Measurements from ENCODE around the gene PSMG1. TPM values are rescaled to one million over a fixed set of nuclear protein-coding genes. Genes with fewer than 3 reads are reported as not detected.

The PSMG1 gene
- total and polyA plus RNA-seq, 2 experiments from 2014 or later, result 43.3 to 81.4 TPM

GRCh38 chr21:39149882-39150281 is 33.4 kb downstream of the PSMG1 start:
- H3K27ac ChIP-seq, result no peak overlapping the region
- H2AFZ ChIP-seq, result no peak overlapping the region
- TF ChIP-seq CTCF (IDR thresholded peaks at IDR 0.05; ENCODE audit: poor library complexity) (no peak), EZH2phosphoT487 (IDR thresholded peaks at IDR 0.05; ENCODE audit: low read depth, severe bottlenecking, unreplicated experiment) (no peak), EZH2 (IDR thresholded peaks at IDR 0.05; ENCODE audit: borderline replicate concordance) (no peak)
- no peak for DNase-seq (ENCODE audit: low spot score)
- no peaks in the 10 kb centered on the region for H3K9me3 ChIP-seq (ENCODE audit: low read depth)
- H3K79me2 ChIP-seq, result no peaks in the 10 kb centered on the region
- H3K27me3 ChIP-seq, result no peaks in the 10 kb centered on the region
- no peaks in the 10 kb centered on the region for H3K4me1 ChIP-seq (ENCODE audit: insufficient read depth)
- no peaks in the 10 kb centered on the region for H3K36me3 ChIP-seq (replicated peaks; ENCODE audit: insufficient read depth, low read depth)
- no peaks in the 10 kb centered on the region for H4K20me1 ChIP-seq (ENCODE audit: insufficient read depth, poor library complexity, severe bottlenecking)
- no peak overlapping the region for H3K4me3 ChIP-seq
- H3K9me2 ChIP-seq (replicated peaks; ENCODE audit: insufficient read depth), result no peaks in the 10 kb centered on the region
- H3K4me2 ChIP-seq, result no peak overlapping the region

- 69% methylated on average over 2 of the region's 2 CpGs for WGBS (ENCODE audit: low lambda C conversion rate, missing lambda C conversion rate)
- no peaks in the 10 kb centered on the region for H3K9me2 ChIP-seq (replicated peaks; ENCODE audit: insufficient read depth)
- no peaks in the 10 kb centered on the region for H3K9me3 ChIP-seq (ENCODE audit: low read depth)
- no peaks in the 10 kb centered on the region for H4K20me1 ChIP-seq (ENCODE audit: insufficient read depth, poor library complexity, severe bottlenecking)
- no peak overlapping the region for H3K4me2 ChIP-seq
- H3K36me3 ChIP-seq (replicated peaks; ENCODE audit: insufficient read depth, low read depth), result no peaks in the 10 kb centered on the region
- H3K4me3 ChIP-seq, result no peak overlapping the region
- TF ChIP-seq EZH2 (IDR thresholded peaks at IDR 0.05; ENCODE audit: borderline replicate concordance) (no peak), EZH2phosphoT487 (IDR thresholded peaks at IDR 0.05; ENCODE audit: low read depth, severe bottlenecking, unreplicated experiment) (no peak)
- H3K4me1 ChIP-seq (ENCODE audit: insufficient read depth), result no peaks in the 10 kb centered on the region
- no peaks in the 10 kb centered on the region for H3K27me3 ChIP-seq
- no peaks in the 10 kb centered on the region for H3K79me2 ChIP-seq
- DNase-seq (ENCODE audit: low spot score), result no peak
- no peak overlapping the region for H3K27ac ChIP-seq
- no peak overlapping the region for H2AFZ ChIP-seq
Observed at GRCh38 chr21:39148975-39149374, 34.3 kb downstream of the PSMG1 start.

- no peak for DNase-seq (ENCODE audit: low spot score)
- no peak overlapping the region for H2AFZ ChIP-seq
- TF ChIP-seq CTCF (IDR thresholded peaks at IDR 0.05; ENCODE audit: poor library complexity), result no peak
- no peak for TF ChIP-seq EZH2 (IDR thresholded peaks at IDR 0.05; ENCODE audit: borderline replicate concordance)
- no peak for TF ChIP-seq EZH2phosphoT487 (IDR thresholded peaks at IDR 0.05; ENCODE audit: low read depth, severe bottlenecking, unreplicated experiment)
- H3K4me3 ChIP-seq, result no peak overlapping the region
- H3K36me3 ChIP-seq (replicated peaks; ENCODE audit: insufficient read depth, low read depth), result no peaks in the 10 kb centered on the region
- no peaks in the 10 kb centered on the region for H3K27me3 ChIP-seq
- no peaks in the 10 kb centered on the region for H3K4me1 ChIP-seq (ENCODE audit: insufficient read depth)
- no peaks in the 10 kb centered on the region for H3K79me2 ChIP-seq
- H3K9me2 ChIP-seq (replicated peaks; ENCODE audit: insufficient read depth), result no peaks in the 10 kb centered on the region
- H4K20me1 ChIP-seq (ENCODE audit: insufficient read depth, poor library complexity, severe bottlenecking), result no peaks in the 10 kb centered on the region
- WGBS (ENCODE audit: low lambda C conversion rate, missing lambda C conversion rate), result 94% methylated on average over 3 of the region's 3 CpGs
- no peaks in the 10 kb centered on the region for H3K9me3 ChIP-seq (ENCODE audit: low read depth)
- no peak overlapping the region for H3K27ac ChIP-seq
- no peak overlapping the region for H3K4me2 ChIP-seq
Observed at GRCh38 chr21:39144191-39144590, 39.1 kb downstream of the PSMG1 start.

GRCh38 chr21:39142972-39143371 is 40.3 kb downstream of the PSMG1 start:
- H3K4me2 ChIP-seq, result no peak overlapping the region
- WGBS (ENCODE audit: low lambda C conversion rate, missing lambda C conversion rate), result 100% methylated on average over 3 of the region's 3 CpGs
- H3K9me2 ChIP-seq (replicated peaks; ENCODE audit: insufficient read depth), result no peaks in the 10 kb centered on the region
- H4K20me1 ChIP-seq (ENCODE audit: insufficient read depth, poor library complexity, severe bottlenecking), result no peaks in the 10 kb centered on the region
- no peak for DNase-seq (ENCODE audit: low spot score)
- H3K9me3 ChIP-seq (ENCODE audit: low read depth), result no peaks in the 10 kb centered on the region
- H2AFZ ChIP-seq, result no peak overlapping the region
- no peaks in the 10 kb centered on the region for H3K79me2 ChIP-seq
- no peak overlapping the region for H3K27ac ChIP-seq
- H3K4me1 ChIP-seq (ENCODE audit: insufficient read depth), result peaks cover under 1% of the 10 kb centered on the region
- H3K27me3 ChIP-seq, result no peaks in the 10 kb centered on the region
- H3K4me3 ChIP-seq, result no peak overlapping the region
- no peak for TF ChIP-seq CTCF (IDR thresholded peaks at IDR 0.05; ENCODE audit: poor library complexity)
- H3K36me3 ChIP-seq (replicated peaks; ENCODE audit: insufficient read depth, low read depth), result no peaks in the 10 kb centered on the region

Measured in hepatocyte (in vitro differentiated cells).